OCI-LY1 (cell line): ENCODE measurements around the gene CCDC78.
"Not testable (repeated sequence)": the region's sequence is repeated elsewhere in the genome, so short reads cannot be mapped to it uniquely, and the experiment has no call there.

ENCODE experiments used
- H2AFZ ChIP-seq: fragments of 200-600 bp; sonication (generic), shearing (Covaris generic); 2 replicates; pipeline ENCODE4 v1.6.0; 2014; ENCODE audit warnings: antibody characterized with exemption, mild to moderate bottlenecking, low read length
- H3F3A ChIP-seq: fragments of 200-600 bp; sonication (generic), shearing (Covaris generic); 2 replicates; pipeline ENCODE4 v1.6.0; 2014; ENCODE audit warnings: mild to moderate bottlenecking, antibody characterized with exemption, low read length, moderate library complexity; ENCODE audit not compliant: insufficient read depth
- H3K27ac ChIP-seq: fragments of 200-600 bp; sonication (generic); 2 replicates; pipeline ENCODE4 v1.5.1; 2014; ENCODE audit warnings: low read length, mixed run types, mild to moderate bottlenecking, low read depth; ENCODE audit not compliant: poor library complexity, severe bottlenecking
- H3K27me3 ChIP-seq: fragments of 200-600 bp; sonication (generic); 2 replicates; pipeline ENCODE4 v1.6.0; 2014; ENCODE audit warnings: antibody characterized with exemption, mild to moderate bottlenecking, low read length, moderate library complexity; ENCODE audit not compliant: insufficient read depth
- H3K36me3 ChIP-seq: fragments of 200-600 bp; sonication (generic); 2 replicates; pipeline ENCODE4 v1.6.1; 2014; ENCODE audit warnings: mild to moderate bottlenecking, antibody characterized with exemption, low read length, moderate library complexity, mixed read lengths; ENCODE audit not compliant: insufficient read depth
- H3K4me1 ChIP-seq: fragments of 200-600 bp; sonication (generic); 2 replicates; pipeline ENCODE4 v1.5.1; 2014; ENCODE audit warnings: mild to moderate bottlenecking, low read length, moderate library complexity; ENCODE audit not compliant: insufficient read depth, severe bottlenecking
- H3K4me2 ChIP-seq: fragments of 200-600 bp; sonication (generic), shearing (Covaris generic); 2 replicates; pipeline ENCODE4 v1.6.1; 2014; ENCODE audit warnings: low read length
- H3K4me3 ChIP-seq: fragments of 200-600 bp; sonication (generic); 2 replicates; pipeline ENCODE4 v1.5.1; 2014; ENCODE audit warnings: low read length, low read depth, mild to moderate bottlenecking, mixed read lengths; ENCODE audit not compliant: poor library complexity, severe bottlenecking
- H3K79me2 ChIP-seq: fragments of 200-600 bp; shearing (Covaris generic); 2 replicates; pipeline ENCODE4 v1.6.1; 2016; ENCODE audit warnings: mixed run types, low read length, mixed read lengths; ENCODE audit not compliant: insufficient read depth
- H3K9ac ChIP-seq: fragments of 200-600 bp; sonication (generic), shearing (Covaris generic); 2 replicates; pipeline ENCODE4 v1.6.1; 2014; ENCODE audit warnings: mild to moderate bottlenecking, low read length, mixed read lengths
- H3K9me2 ChIP-seq: fragments of 200-600 bp; sonication (generic), shearing (Covaris generic); 2 replicates; pipeline ENCODE4 v1.6.1; 2014; ENCODE audit warnings: low read depth, mild to moderate bottlenecking, low read length, mixed read lengths
- H3K9me3 ChIP-seq: fragments of 200-600 bp; shearing (Covaris generic); 2 replicates; pipeline ENCODE4 v1.6.1; 2014; ENCODE audit warnings: low read length, mixed read lengths
- H4K20me1 ChIP-seq: fragments of 200-600 bp; sonication (generic), shearing (Covaris generic); 2 replicates; pipeline ENCODE4 v1.6.0; 2016; ENCODE audit warnings: mild to moderate bottlenecking, low read length; ENCODE audit not compliant: insufficient read depth
- EZH2 ChIP-seq: fragments of 200-600 bp; sonication (generic), shearing (Covaris generic); IDR thresholded peaks from 2 replicates; pipeline ENCODE4 v1.8.0; 2017; ENCODE audit warnings: borderline replicate concordance, mixed run types, mild to moderate bottlenecking, antibody characterized with exemption, low read length, moderate library complexity, mixed read lengths
- TF ChIP-seq, protein P1 (sequence below): fragments of 200-600 bp; sonication (generic), shearing (Covaris generic); IDR thresholded peaks from 2 replicates; pipeline ENCODE4 v1.5.1; 2017; ENCODE audit warnings: mild to moderate bottlenecking, antibody characterized with exemption, low read length, moderate library complexity, mixed read lengths

The CCDC78 gene

DNA sequence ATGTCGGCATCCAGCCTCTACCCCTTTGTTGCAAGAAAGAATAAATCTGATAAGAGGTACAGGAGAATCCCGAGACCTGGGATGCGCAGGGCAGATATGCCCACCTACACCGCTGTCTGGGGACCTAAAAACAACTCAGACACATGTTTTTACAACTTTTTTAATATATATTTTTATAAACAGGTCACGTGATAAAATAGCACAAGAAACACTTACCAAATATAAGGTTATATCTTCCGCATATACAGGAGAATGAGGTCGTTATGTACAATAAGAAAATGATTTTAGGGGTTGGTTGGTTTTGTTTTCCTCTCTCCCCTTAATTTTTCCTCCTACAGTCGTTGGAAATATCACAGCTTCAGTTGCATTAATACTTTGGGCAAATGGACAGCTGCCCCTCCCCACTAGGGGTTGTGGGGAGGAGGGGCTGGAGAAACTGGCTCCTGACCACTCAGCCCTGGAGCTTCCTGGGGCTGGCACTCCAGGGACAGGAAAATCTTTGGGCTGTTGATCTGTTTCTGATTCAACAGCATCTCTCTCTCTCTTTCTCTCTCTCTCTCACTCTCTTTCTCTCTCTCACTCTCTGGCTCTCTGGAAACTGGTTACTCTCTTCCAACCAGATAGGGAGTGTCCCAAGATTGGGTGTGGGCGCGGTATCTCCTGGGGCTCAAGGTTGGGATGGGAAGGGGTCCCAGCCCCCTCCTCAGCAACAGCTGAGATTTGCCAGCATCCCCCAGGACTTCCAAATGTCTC, 33.7 kb downstream of the CCDC78 start:
- peaks cover 41% of the 10 kb centered on the region for H3K4me1 ChIP-seq
- no peaks in the 10 kb centered on the region; the same call in 1 of the 2 replicates for H3K27me3 ChIP-seq
- no peaks in the 10 kb centered on the region for H3K36me3 ChIP-seq
- H4K20me1 ChIP-seq: no peaks in the 10 kb centered on the region
- no peak overlapping the region for H3K27ac ChIP-seq
- H3K9me2 ChIP-seq: no peaks in the 10 kb centered on the region
- no peak overlapping the region for H2AFZ ChIP-seq
- no peaks in the 10 kb centered on the region for H3F3A ChIP-seq
- H3K4me2 ChIP-seq: no peak overlapping the region
- no peaks in the 10 kb centered on the region for H3K79me2 ChIP-seq
- no peaks in the 10 kb centered on the region for H3K9me3 ChIP-seq
- H3K9ac ChIP-seq: no peak overlapping the region
- no peak overlapping the region for H3K4me3 ChIP-seq
- TF ChIP-seq EZH2: no peak
- TF ChIP-seq, protein P1, sequence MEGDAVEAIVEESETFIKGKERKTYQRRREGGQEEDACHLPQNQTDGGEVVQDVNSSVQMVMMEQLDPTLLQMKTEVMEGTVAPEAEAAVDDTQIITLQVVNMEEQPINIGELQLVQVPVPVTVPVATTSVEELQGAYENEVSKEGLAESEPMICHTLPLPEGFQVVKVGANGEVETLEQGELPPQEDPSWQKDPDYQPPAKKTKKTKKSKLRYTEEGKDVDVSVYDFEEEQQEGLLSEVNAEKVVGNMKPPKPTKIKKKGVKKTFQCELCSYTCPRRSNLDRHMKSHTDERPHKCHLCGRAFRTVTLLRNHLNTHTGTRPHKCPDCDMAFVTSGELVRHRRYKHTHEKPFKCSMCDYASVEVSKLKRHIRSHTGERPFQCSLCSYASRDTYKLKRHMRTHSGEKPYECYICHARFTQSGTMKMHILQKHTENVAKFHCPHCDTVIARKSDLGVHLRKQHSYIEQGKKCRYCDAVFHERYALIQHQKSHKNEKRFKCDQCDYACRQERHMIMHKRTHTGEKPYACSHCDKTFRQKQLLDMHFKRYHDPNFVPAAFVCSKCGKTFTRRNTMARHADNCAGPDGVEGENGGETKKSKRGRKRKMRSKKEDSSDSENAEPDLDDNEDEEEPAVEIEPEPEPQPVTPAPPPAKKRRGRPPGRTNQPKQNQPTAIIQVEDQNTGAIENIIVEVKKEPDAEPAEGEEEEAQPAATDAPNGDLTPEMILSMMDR: no peak

DNA sequence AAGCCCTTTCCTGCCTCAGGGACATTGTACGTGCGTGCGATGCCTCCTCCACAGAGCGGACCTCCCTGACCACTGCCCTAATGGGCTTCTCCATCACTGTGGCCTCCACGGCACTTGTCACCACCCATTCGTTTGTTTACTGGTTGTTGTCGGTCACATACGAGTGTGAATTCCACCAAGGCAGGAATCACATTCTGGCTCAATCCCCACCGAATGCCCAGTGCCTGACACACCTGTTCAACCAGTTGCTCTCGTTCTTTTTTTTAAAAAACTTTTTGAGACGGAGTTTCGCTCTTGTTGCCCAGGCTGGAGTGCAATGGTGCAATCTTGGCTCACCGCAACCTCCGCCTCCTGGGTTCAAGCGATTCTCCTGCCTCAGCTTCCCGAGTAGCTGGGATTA, 35.0 kb downstream of the CCDC78 start:
- H3K79me2 ChIP-seq, H3F3A ChIP-seq, H3K9me3 ChIP-seq, H3K4me2 ChIP-seq, H4K20me1 ChIP-seq, H3K27ac ChIP-seq, H3K9ac ChIP-seq, H3K36me3 ChIP-seq, H3K27me3 ChIP-seq, H3K4me3 ChIP-seq, H3K9me2 ChIP-seq, H2AFZ ChIP-seq: not testable (repeated sequence)
- peaks cover 41% of the 10 kb centered on the region for H3K4me1 ChIP-seq

DNA sequence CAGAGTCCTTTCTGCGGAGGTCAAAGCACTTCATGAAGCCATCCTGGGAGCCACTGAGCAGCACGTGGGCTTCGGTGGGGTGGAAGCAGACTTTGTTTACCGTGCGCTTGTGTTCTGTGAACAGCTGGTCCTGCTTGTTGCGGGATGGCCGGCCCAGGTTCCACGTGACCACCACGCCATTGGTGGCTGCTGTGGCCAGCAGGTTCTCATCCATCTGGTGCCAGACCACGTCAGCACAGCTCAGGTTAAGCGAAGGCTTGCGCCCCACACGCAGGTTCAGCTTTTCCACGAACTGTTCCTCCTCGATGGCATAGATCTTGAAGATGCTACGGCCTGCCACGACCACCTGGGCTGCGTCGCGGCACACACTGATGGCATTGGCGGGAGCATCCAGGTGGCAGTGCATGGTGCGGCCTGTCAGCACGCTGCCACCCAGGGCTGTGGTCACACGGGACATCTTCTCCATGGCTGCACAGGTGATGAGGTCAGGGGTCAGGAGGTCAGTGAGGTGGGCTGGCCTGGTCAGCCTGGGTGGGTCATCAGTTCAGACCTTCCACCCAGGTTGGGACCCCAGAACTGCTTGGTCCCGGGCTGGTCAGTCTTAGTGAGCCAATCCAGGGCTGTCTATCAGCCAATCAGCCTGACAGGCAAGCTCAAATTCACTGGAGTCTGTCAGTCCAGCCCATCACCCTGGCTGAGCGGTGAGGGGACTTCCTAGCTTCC, 36.9 kb downstream of the CCDC78 start:
- Histone ChIP-seq H4K20me1 (no peaks in the 10 kb centered on the region), H3K9ac (peak overlapping the region; percentile 94), H3K27ac (no peak overlapping the region), H3K4me1 (peaks cover 37% of the 10 kb centered on the region), H3F3A (no peaks in the 10 kb centered on the region), H3K4me3 (peak overlapping the region; percentile 91), H3K4me2 (peak overlapping the region; percentile 95), H3K9me3 (no peaks in the 10 kb centered on the region), H2AFZ (no peak overlapping the region), H3K27me3 (no peaks in the 10 kb centered on the region; the same call in 1 of the 2 replicates), H3K79me2 (no peaks in the 10 kb centered on the region), H3K9me2 (no peaks in the 10 kb centered on the region), H3K36me3 (peaks cover 16% of the 10 kb centered on the region; the same call in 1 of the 2 replicates)
- TF ChIP-seq EZH2: no peak
- TF ChIP-seq, protein P1: no peak
